ENCODE data around the gene GNAS.
"Not testable (repeated sequence)": the region's sequence is repeated elsewhere in the genome, so short reads cannot be mapped to it uniquely, and the experiment has no call there.

GNAS gene

DNA sequence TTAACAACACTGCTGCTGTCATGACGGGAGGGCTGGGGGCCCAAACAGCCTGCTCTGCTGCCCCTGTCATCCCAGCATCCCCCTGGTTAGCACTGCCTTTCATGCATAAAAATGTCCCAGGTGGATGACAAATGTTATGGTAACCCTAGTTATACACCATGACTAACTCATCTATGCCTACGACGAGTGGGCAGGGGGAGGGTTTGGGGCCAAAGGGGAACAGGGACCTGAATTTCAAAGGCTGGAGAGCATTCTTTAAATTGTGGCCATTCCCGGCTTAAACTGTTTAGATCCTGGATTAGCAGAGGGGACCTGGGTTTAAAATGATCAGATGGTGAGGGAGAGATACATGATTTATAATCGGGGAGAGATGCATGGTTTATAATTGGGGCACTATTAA is 26.2 kb upstream of the GNAS start:
- no peaks in the 10 kb centered on the region for H3K4me1 ChIP-seq (ENCODE audit: insufficient read depth, low read length, poor library complexity, severe bottlenecking)
- no peak overlapping the region for H3K4me3 ChIP-seq (ENCODE audit: low read length, poor library complexity, severe bottlenecking)
- H3K9ac ChIP-seq (ENCODE audit: low read depth, low read length, poor library complexity, severe bottlenecking) = no peak overlapping the region
- H3K27me3 ChIP-seq (ENCODE audit: insufficient read depth, low read length, poor library complexity, severe bottlenecking) = no peaks in the 10 kb centered on the region
- H4K20me1 ChIP-seq (ENCODE audit: insufficient read depth, low read length, poor library complexity, severe bottlenecking) = no peaks in the 10 kb centered on the region
- no peaks in the 10 kb centered on the region for H3K79me2 ChIP-seq (ENCODE audit: insufficient read depth, low read length)
- no peaks in the 10 kb centered on the region for H3K36me3 ChIP-seq (ENCODE audit: insufficient read depth, low read length)
- no peaks in the 10 kb centered on the region for H3F3A ChIP-seq (ENCODE audit: low read depth)
- no peaks in the 10 kb centered on the region for H3K9me2 ChIP-seq (replicated peaks; ENCODE audit: low read depth, low read length)
- no peak overlapping the region for H2AFZ ChIP-seq (ENCODE audit: low read length)
- TF ChIP-seq, protein P1, sequence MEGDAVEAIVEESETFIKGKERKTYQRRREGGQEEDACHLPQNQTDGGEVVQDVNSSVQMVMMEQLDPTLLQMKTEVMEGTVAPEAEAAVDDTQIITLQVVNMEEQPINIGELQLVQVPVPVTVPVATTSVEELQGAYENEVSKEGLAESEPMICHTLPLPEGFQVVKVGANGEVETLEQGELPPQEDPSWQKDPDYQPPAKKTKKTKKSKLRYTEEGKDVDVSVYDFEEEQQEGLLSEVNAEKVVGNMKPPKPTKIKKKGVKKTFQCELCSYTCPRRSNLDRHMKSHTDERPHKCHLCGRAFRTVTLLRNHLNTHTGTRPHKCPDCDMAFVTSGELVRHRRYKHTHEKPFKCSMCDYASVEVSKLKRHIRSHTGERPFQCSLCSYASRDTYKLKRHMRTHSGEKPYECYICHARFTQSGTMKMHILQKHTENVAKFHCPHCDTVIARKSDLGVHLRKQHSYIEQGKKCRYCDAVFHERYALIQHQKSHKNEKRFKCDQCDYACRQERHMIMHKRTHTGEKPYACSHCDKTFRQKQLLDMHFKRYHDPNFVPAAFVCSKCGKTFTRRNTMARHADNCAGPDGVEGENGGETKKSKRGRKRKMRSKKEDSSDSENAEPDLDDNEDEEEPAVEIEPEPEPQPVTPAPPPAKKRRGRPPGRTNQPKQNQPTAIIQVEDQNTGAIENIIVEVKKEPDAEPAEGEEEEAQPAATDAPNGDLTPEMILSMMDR (conservative IDR thresholded peaks at IDR 0.05; ENCODE audit: low read length) = no peak
- TF ChIP-seq EZH2phosphoT487 (IDR thresholded peaks at IDR 0.05; ENCODE audit: borderline replicate concordance) = no peak
- no peak overlapping the region for H3K4me2 ChIP-seq (ENCODE audit: low read depth, low read length, poor library complexity, severe bottlenecking)
- no peaks in the 10 kb centered on the region for H3K9me3 ChIP-seq (ENCODE audit: insufficient read depth, low read depth, low read length)

- Histone ChIP-seq H3K36me3 (ENCODE audit: insufficient read depth, low read length) (no peaks in the 10 kb centered on the region), H3K4me3 (ENCODE audit: low read length, poor library complexity, severe bottlenecking) (no peak overlapping the region), H3K4me2 (ENCODE audit: low read depth, low read length, poor library complexity, severe bottlenecking) (no peak overlapping the region), H3F3A (ENCODE audit: low read depth) (no peaks in the 10 kb centered on the region), H2AFZ (ENCODE audit: low read length) (no peak overlapping the region), H4K20me1 (ENCODE audit: insufficient read depth, low read length, poor library complexity, severe bottlenecking) (no peaks in the 10 kb centered on the region), H3K4me1 (ENCODE audit: insufficient read depth, low read length, poor library complexity, severe bottlenecking) (no peaks in the 10 kb centered on the region), H3K27me3 (ENCODE audit: insufficient read depth, low read length, poor library complexity, severe bottlenecking) (no peaks in the 10 kb centered on the region), H3K9ac (ENCODE audit: low read depth, low read length, poor library complexity, severe bottlenecking) (no peak overlapping the region), H3K9me2 (replicated peaks; ENCODE audit: low read depth, low read length) (no peaks in the 10 kb centered on the region), H3K9me3 (ENCODE audit: insufficient read depth, low read depth, low read length) (no peaks in the 10 kb centered on the region), H3K79me2 (ENCODE audit: insufficient read depth, low read length) (no peaks in the 10 kb centered on the region)
- TF ChIP-seq EZH2phosphoT487 (IDR thresholded peaks at IDR 0.05; ENCODE audit: borderline replicate concordance) = no peak
- TF ChIP-seq, protein P1 (conservative IDR thresholded peaks at IDR 0.05; ENCODE audit: low read length) = no peak
These were observed 24.4 kb upstream of the GNAS start for GRCh38 chr20:58828136-58828535.

GRCh38 chr20:58828804-58829203 is 23.7 kb upstream of the GNAS start:
- not testable (repeated sequence) for H3K79me2 ChIP-seq (ENCODE audit: insufficient read depth, low read length); H4K20me1 ChIP-seq (ENCODE audit: insufficient read depth, low read length, poor library complexity, severe bottlenecking); H3K27me3 ChIP-seq (ENCODE audit: insufficient read depth, low read length, poor library complexity, severe bottlenecking); H3K36me3 ChIP-seq (ENCODE audit: insufficient read depth, low read length); H3K9me3 ChIP-seq (ENCODE audit: insufficient read depth, low read depth, low read length); H3K9ac ChIP-seq (ENCODE audit: low read depth, low read length, poor library complexity, severe bottlenecking); H3K4me2 ChIP-seq (ENCODE audit: low read depth, low read length, poor library complexity, severe bottlenecking); H3K4me1 ChIP-seq (ENCODE audit: insufficient read depth, low read length, poor library complexity, severe bottlenecking); H3K4me3 ChIP-seq (ENCODE audit: low read length, poor library complexity, severe bottlenecking); H2AFZ ChIP-seq (ENCODE audit: low read length); H3F3A ChIP-seq (ENCODE audit: low read depth); H3K9me2 ChIP-seq (replicated peaks; ENCODE audit: low read depth, low read length)

DNA sequence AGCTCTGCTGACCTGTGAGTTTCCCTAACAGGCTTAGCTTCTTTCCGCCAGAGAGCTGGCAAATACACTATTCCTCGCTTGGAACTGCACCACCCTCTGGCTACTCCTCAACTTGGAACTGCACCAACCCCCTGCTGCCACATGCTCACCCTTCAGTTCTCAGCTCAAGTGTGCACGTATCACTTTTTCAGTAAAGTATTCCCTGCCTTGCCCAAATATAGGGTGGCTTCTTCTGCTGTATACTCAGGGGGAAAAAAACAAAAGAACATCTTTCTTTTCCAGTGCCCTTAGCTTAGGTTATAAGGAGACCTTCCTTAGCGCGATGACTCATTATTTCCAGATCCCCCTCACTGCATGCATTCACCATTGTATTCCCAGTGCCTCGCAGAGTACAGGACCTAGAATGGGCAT is 23.0 kb upstream of the GNAS start:
- TF ChIP-seq EZH2phosphoT487 (IDR thresholded peaks at IDR 0.05; ENCODE audit: borderline replicate concordance) = no peak
- TF ChIP-seq, protein P1 (conservative IDR thresholded peaks at IDR 0.05; ENCODE audit: low read length) = no peak
- no peaks in the 10 kb centered on the region for H3F3A ChIP-seq (ENCODE audit: low read depth)
- no peaks in the 10 kb centered on the region for H3K27me3 ChIP-seq (ENCODE audit: insufficient read depth, low read length, poor library complexity, severe bottlenecking)
- no peak overlapping the region for H3K4me2 ChIP-seq (ENCODE audit: low read depth, low read length, poor library complexity, severe bottlenecking)
- no peaks in the 10 kb centered on the region for H4K20me1 ChIP-seq (ENCODE audit: insufficient read depth, low read length, poor library complexity, severe bottlenecking)
- no peaks in the 10 kb centered on the region for H3K79me2 ChIP-seq (ENCODE audit: insufficient read depth, low read length)
- no peaks in the 10 kb centered on the region for H3K9me3 ChIP-seq (ENCODE audit: insufficient read depth, low read depth, low read length)
- H3K36me3 ChIP-seq (ENCODE audit: insufficient read depth, low read length) = no peaks in the 10 kb centered on the region
- H2AFZ ChIP-seq (ENCODE audit: low read length) = no peak overlapping the region
- H3K4me3 ChIP-seq (ENCODE audit: low read length, poor library complexity, severe bottlenecking) = no peak overlapping the region
- H3K9ac ChIP-seq (ENCODE audit: low read depth, low read length, poor library complexity, severe bottlenecking) = no peak overlapping the region
- H3K4me1 ChIP-seq (ENCODE audit: insufficient read depth, low read length, poor library complexity, severe bottlenecking) = no peaks in the 10 kb centered on the region
- no peaks in the 10 kb centered on the region for H3K9me2 ChIP-seq (replicated peaks; ENCODE audit: low read depth, low read length)
